GM12872 (cell line): Measurements from ENCODE around the gene MPPED1.

Experiments
- TF ChIP-seq, protein P1 (sequence below): IDR thresholded peaks from 3 replicates; pipeline ENCODE4 v1.5.1; 2011; ENCODE audit warnings: low read depth, mild to moderate bottlenecking, low read length, moderate library complexity; ENCODE audit not compliant: insufficient read depth

The MPPED1 gene

DNA sequence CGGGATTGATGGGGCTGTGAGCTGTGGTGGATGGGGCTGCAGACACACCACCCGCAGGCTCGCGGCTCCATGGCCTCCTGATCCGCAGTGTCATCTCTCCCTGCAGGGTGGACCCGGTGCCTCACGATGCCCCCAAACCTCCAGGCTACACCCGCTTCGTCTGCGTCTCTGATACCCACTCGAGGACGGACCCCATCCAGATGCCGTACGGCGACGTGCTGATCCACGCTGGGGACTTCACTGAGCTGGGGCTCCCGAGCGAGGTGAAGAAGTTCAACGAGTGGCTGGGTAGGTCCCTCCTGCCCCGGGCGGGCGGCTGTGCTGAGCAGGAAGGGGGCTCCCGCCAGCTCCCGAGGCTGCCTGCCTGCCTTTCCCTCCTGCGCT, 23.1 kb downstream of the MPPED1 start:
- TF ChIP-seq, protein P1, sequence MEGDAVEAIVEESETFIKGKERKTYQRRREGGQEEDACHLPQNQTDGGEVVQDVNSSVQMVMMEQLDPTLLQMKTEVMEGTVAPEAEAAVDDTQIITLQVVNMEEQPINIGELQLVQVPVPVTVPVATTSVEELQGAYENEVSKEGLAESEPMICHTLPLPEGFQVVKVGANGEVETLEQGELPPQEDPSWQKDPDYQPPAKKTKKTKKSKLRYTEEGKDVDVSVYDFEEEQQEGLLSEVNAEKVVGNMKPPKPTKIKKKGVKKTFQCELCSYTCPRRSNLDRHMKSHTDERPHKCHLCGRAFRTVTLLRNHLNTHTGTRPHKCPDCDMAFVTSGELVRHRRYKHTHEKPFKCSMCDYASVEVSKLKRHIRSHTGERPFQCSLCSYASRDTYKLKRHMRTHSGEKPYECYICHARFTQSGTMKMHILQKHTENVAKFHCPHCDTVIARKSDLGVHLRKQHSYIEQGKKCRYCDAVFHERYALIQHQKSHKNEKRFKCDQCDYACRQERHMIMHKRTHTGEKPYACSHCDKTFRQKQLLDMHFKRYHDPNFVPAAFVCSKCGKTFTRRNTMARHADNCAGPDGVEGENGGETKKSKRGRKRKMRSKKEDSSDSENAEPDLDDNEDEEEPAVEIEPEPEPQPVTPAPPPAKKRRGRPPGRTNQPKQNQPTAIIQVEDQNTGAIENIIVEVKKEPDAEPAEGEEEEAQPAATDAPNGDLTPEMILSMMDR = no peak

DNA sequence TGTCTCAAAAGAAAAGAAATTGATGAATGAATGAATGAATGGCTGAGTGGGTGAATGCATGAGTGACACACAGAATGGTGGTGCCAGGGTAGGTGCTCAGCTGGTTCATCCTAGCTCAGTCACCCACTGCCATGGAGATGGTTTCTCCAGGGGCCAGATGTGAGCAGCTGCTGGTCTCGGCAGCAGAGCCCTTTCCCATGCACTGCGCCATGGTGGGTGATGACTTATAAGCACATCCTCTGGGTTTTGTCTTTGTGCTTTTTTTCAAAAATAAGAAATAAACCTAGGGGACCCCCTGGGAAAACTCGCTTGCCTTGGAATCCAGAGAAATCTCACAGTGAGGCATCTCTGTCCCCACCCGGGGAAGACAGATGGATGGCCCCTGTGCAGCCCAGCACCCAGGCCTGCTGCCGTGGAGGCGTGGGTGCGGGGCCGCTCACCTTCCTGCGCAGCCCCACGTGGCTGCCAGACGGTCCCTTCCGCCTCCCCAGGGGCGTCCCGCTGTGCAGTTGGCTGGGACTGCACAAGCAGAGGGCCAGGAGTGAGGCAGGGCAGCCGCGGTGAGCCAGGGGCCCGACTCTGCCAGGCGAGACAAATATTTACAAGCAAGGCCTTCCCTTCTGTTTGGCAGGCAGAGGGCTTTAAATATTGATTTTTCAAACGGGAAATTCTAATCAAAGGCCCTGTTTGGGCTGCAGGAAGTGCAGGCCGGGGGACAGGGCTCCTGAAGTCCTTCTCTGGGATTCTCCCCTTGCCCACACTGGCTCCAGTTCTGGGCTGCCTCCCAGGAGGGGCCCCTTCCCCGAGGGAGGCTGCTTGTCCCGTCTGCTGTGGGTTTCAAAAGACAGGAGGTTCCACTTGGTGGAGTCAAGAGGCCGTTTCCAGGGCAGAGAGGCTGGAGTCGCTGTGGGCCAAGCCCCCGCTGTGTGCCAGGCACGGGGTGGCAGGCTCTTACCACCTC, 24.3 kb downstream of the MPPED1 start:
- TF ChIP-seq, protein P1 = no peak

DNA sequence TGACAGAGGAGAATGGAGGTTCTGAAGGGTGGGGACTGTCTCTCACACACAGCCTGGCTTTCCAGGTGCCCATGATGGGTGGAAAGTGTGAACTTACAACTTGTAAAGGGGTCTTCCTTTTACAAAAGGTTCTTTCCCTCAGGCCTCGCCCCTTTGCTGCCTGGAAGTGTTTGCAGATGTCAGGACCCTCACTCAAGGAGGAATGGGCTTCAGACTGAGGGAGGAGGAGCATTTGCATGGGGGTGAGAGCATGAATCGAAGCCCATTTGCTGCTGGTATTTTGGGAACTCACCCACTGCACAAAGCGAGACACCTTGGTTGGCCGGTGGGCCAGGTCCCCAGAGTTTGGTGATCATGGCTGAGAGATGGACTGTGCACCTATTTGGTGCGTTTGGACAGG, 25.1 kb downstream of the MPPED1 start:
- TF ChIP-seq, protein P1 = no peak

DNA sequence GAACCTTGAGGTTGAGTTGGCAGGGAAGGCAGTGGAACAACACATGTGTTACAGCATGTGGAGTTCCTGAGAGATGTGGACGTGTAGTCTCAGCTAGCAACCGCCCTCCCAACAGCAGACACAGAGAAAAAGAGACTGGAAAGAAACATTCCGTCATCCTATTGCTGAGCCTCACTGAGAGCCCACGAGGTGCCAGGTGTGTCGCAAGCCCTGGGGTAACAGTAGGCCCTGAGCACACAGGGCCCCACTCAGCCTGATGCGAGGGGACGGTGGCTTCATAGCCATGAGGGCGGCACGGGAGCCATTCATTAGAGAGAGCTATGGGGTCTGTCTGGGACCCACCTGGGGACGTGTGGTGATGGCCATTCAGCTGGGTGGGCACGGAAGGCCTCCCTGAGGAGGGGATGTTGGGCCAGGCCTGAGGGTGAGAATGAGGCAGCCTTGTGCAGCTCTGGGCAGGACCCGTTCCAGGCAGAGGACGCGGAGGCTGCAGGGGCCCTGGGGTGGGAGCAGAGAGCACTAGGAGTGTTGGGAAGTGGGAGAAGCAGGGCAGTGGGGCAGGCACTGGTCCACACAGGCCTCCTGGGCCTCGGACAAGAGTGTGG, 26.2 kb downstream of the MPPED1 start:
- TF ChIP-seq, protein P1 = no peak

DNA sequence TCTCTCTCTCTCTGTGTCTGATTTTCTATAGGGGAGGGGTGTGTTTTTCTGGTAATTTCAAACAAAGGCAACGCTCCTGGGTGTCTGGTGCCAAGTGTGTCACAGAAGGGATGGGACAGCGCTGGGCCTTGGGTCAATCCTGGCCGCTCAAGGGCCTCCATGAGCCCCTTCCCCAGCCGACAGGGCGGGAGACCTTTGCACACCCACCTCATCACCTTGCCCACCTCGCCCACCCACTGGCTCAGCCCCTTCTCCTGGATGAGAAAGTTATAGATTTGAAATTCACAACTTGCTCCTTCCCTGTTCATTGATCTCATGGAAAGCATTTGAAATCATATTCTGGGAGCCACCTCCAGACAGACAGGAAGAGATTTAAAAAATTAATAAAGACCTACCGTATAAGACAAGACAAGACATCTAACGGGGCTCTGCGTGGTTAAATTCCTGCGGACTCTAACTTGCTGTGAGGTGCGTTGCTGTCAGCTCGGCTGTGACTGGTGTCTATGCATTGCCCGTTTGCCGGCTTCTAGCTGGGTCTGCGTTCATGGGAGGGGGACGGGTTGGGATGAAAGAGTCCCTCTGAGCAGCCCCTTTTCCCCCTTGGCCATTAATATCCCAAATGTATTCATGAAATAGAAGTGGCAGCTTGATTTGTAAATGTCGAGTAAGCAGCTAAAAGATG, 27.0 kb downstream of the MPPED1 start:
- TF ChIP-seq, protein P1 = no peak

DNA sequence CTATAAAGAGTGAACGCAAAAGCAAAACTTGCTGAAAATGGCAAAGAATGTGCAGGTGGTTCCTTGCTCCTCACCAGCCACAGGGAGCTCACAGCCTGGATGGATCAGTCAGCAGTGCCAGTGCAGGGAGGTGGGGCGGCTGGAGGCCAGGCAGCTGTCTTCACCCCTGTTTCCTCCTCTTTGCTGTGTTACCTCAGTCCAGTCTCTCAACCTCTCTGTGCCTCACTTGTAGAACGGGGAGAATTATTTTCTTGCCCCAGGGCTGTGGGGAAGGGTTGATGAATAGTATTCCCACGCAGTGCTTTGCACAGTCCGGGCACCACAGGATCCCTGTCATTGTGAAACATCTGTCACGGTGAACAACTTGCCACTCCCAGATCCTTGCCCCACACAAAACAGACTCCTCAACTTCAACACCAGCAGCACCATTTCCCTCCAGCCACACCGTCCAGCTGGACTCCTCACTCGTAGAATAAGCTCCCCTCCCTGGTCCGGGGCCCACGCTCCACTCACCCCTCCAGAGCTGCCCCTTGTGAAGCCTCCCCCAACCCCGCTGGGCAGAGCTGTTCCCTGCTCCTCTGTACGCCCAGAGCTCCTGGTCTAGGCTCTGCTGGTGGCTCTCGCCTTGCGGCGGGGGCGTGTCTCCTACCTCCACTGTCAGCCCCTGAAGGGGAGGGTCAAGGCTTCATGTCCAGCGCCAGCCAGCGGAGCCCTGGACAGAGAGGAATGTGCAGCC, 27.7 kb downstream of the MPPED1 start:
- TF ChIP-seq, protein P1 = no peak

DNA sequence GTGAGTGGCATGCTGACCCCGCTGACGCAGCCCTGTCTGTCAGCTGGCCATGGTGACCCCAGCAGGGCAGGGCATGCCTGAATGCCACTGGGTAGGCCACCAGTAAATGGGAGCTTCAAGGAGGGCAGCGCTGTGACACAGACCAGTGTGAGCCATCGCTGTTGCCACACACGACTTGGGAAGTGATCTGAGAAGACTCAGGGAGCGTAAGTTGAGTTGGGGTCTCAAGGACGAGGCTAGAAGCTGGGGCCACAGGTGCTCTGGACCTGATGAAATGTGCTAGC, 28.2 kb downstream of the MPPED1 start:
- TF ChIP-seq, protein P1 = no peak
